Measurements from ENCODE around the gene PSMD8.

Gene PSMD8

DNA sequence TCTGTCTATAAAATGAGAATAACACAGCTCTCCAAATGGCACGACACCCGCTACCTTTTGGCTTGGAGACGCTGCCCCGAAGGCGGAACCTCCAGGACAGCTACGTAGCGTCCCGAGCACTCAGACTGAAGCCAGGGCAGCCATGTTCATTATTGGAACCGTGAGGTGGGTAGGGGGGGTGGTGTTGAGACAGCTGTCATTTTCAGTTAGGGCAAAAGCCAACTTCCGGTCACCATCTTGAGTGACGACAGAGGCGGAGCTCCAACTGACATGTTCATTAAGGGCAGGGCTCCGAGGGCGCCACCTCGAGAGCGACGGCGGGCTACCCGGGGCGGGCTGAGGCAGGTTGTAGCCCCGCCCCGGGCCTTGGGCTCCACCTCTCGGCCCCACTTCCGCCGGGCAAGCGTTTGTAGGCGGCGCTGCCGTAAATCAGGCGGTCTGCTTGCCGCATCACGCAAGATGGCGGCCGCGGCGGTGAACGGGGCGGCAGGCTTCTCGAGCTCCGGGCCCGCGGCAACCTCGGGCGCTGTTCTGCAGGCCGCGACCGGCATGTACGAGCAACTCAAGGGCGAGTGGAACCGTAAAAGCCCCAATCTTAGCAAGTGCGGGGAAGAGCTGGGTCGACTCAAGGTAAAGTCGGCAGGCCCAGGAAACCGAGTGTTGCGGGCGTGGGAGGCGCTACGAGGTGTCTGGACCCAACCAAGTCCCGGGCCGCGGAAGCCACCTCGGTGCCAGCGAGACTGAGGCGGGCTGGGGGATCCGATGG, at the start of gene PSMD8:
TSS of gene PSMD8 (plus strand) at position 240 of the 766 bp plus-strand sequence. CDS start at position 271, 31 bp downstream.
- Histone ChIP-seq H3K27me3 (no peaks in the 10 kb centered on the region), H3K4me3 (peak within 1 kb of the TSS; percentile 66 to 95), H3K4me1 (peaks cover 0 to 25% (median 20%) of the 10 kb centered on the region in 4 donors), H3K36me3 (peaks cover 19 to 33% (median 26%) of the 10 kb centered on the region in 3 donors), H3K27ac (peak within 1 kb of the TSS; percentile 82 to 91), H3K9me3 (no peaks in the 10 kb centered on the region)
- intact Hi-C loops (cut with DNase I; ENCODE audit: low total_unique reads) = loop anchor here (2.0 to 5.0 kb wide), 2 partner anchors 37 to 142 kb away; partner anchors contain the start of gene CATSPERG
- TF ChIP-seq, protein P1, sequence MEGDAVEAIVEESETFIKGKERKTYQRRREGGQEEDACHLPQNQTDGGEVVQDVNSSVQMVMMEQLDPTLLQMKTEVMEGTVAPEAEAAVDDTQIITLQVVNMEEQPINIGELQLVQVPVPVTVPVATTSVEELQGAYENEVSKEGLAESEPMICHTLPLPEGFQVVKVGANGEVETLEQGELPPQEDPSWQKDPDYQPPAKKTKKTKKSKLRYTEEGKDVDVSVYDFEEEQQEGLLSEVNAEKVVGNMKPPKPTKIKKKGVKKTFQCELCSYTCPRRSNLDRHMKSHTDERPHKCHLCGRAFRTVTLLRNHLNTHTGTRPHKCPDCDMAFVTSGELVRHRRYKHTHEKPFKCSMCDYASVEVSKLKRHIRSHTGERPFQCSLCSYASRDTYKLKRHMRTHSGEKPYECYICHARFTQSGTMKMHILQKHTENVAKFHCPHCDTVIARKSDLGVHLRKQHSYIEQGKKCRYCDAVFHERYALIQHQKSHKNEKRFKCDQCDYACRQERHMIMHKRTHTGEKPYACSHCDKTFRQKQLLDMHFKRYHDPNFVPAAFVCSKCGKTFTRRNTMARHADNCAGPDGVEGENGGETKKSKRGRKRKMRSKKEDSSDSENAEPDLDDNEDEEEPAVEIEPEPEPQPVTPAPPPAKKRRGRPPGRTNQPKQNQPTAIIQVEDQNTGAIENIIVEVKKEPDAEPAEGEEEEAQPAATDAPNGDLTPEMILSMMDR (IDR thresholded peaks at IDR 0.05) = peak in 1 of 2 experiments; percentile 11
- DNase-seq = peak; percentile 99 to 100

DNA sequence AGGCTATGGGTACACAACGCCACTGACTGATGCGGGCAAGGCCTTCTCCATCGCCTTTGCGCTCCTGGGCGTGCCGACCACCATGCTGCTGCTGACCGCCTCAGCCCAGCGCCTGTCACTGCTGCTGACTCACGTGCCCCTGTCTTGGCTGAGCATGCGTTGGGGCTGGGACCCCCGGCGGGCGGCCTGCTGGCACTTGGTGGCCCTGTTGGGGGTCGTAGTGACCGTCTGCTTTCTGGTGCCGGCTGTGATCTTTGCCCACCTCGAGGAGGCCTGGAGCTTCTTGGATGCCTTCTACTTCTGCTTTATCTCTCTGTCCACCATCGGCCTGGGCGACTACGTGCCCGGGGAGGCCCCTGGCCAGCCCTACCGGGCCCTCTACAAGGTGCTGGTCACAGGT, 47.8 kb upstream of the PSMD8 start:
- peaks cover 9 to 33% (median 17%) of the 10 kb centered on the region in 3 donors for H3K36me3 ChIP-seq
- H3K4me1 ChIP-seq = peaks cover 0 to 6% (median 2%) of the 10 kb centered on the region in 4 donors
- intact Hi-C loops (cut with DNase I; ENCODE audit: low total_unique reads) = no loop called here
- H3K27me3 ChIP-seq = no peaks in the 10 kb centered on the region
- no peaks in the 10 kb centered on the region for H3K9me3 ChIP-seq
- H3K27ac ChIP-seq = no peak overlapping the region
- DNase-seq = no peak
- TF ChIP-seq, protein P1 (IDR thresholded peaks at IDR 0.05) = no peak
- H3K4me3 ChIP-seq = no peak overlapping the region

DNA sequence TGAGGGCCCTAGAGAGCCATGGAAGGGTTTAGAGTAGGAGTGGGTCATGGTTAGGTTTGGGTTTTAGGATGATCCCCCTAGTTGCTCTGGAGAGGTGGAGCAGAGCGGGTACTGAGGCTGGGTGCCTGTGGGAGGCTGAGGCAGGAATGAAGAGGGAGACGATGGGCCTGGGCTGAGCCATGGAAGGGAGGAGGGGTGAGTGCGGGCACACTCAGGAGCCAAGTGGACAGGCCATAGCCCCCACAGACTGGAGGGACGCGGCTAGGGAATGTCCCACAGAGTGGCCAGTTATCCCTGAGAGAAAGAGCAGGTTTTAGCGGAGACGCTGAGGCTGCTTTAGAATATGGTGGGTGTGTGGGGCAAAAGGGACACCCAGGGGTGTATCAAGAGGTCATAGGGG, 44.7 kb upstream of the PSMD8 start:
- Histone ChIP-seq H3K36me3 (peaks cover 9 to 33% (median 17%) of the 10 kb centered on the region in 3 donors), H3K4me1 (no peaks in the 10 kb centered on the region), H3K27ac (no peak overlapping the region), H3K9me3 (no peaks in the 10 kb centered on the region), H3K4me3 (no peak overlapping the region), H3K27me3 (no peaks in the 10 kb centered on the region)
- DNase-seq = no peak
- TF ChIP-seq, protein P1 (IDR thresholded peaks at IDR 0.05) = no peak
- intact Hi-C loops (cut with DNase I; ENCODE audit: low total_unique reads) = loop anchor here (5.0 to 10.0 kb wide), 2 partner anchors 97 to 425 kb away; partner anchors contain the start of genes SIPA1L3 and WDR87

DNA sequence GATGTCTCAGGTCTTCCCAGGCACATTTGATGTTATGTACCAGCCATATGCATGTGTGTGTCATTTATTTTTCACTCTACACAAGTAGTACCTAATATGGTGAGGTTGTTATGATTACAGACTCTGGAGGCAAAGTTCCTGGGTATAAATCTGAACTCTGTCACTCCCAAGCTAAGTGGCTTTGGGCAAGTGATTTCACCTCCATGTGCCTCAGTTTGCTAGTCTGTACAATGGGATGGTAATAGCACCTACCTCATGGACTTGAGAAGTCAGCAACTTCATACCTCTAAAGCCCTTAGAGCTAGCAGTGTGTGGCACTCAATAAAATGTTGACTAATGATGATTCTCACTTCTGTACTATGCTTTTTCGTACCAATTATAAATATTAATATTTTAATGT, 42.6 kb upstream of the PSMD8 start:
- Histone ChIP-seq H3K27ac (no peak overlapping the region), H3K9me3 (no peaks in the 10 kb centered on the region), H3K4me1 (peaks cover 0 to 5% (median 0%) of the 10 kb centered on the region in 4 donors), H3K27me3 (no peaks in the 10 kb centered on the region), H3K36me3 (peaks cover 6 to 17% (median 12%) of the 10 kb centered on the region in 3 donors), H3K4me3 (no peak overlapping the region)
- TF ChIP-seq, protein P1 (IDR thresholded peaks at IDR 0.05) = no peak
- intact Hi-C loops (cut with DNase I; ENCODE audit: low total_unique reads) = loop anchor here (5.0 to 10.0 kb wide), 2 partner anchors 99 to 427 kb away; partner anchors contain the start of genes SIPA1L3 and WDR87
- DNase-seq = no peak

DNA sequence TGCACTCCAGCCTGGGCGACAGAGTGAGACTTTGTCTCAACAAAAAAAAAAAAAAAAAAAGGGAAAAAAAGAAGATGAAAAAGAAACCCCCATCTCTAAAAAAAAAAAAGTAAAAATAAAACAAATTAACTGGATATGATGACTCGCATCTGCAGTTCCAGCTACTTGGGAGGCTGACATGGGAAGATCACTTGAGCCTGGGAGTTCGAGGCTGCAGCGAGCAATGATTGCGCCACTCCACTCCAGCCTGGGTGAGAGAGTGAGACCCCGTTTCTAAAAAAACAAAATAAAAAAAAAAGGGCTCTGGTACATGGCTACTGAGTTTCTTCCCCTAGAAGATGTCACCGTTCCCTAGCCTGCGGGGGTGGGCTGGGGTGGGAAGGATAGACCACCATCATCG, 41.1 kb upstream of the PSMD8 start:
- Histone ChIP-seq H3K27me3 (no peaks in the 10 kb centered on the region), H3K36me3 (peaks cover 0 to 3% (median 2%) of the 10 kb centered on the region in 3 donors), H3K4me3 (no peak overlapping the region), H3K9me3 (no peaks in the 10 kb centered on the region), H3K4me1 (peaks cover 0 to 18% (median 10%) of the 10 kb centered on the region in 4 donors), H3K27ac (no peak overlapping the region)
- intact Hi-C loops (cut with DNase I; ENCODE audit: low total_unique reads) = loop anchor here (5.0 to 10.0 kb wide), 2 partner anchors 101 to 428 kb away; partner anchors contain the start of genes SIPA1L3 and WDR87
- no peak for DNase-seq
- TF ChIP-seq, protein P1 (IDR thresholded peaks at IDR 0.05) = no peak

Data from tibial artery (tissue), 4 donors.